Fibroblast of the conjunctiva (primary cell): ENCODE data around the gene MUS81.

Experiments
- DNase-seq: peaks from one replicate; pipeline ENCODE4 v3.0.0-alpha.2; 2010; ENCODE audit warnings: low read depth

MUS81 gene

GRCh38 chr11:65892661-65893317 lies 32.6 kb downstream of the MUS81 start:
- DNase-seq, result no peak

- no peak for DNase-seq
These were observed 33.9 kb downstream of the MUS81 start for GRCh38 chr11:65894034-65894591.

GRCh38 chr11:65895482-65895981 lies 35.3 kb downstream of the MUS81 start:
- no peak for DNase-seq

- DNase-seq, result no peak
These were observed 36.1 kb downstream of the MUS81 start for GRCh38 chr11:65896034-65896999.

GRCh38 chr11:65897020-65897471 lies 36.8 kb downstream of the MUS81 start:
- no peak for DNase-seq

GRCh38 chr11:65898656-65899355 lies 38.6 kb downstream of the MUS81 start:
- DNase-seq, result no peak

- no peak for DNase-seq
These were observed 39.3 kb downstream of the MUS81 start for GRCh38 chr11:65899356-65900124.

- DNase-seq, result peak; percentile 90
These were observed 40.1 kb downstream of the MUS81 start, which contains the start of gene FOSL1 for GRCh38 chr11:65900125-65900898. FOSL1 (minus strand) TSS chr11:65900388; CDS start chr11:65900339, 49 bp downstream.

- DNase-seq, result no peak
These were observed 40.6 kb downstream of the MUS81 start for GRCh38 chr11:65900899-65901180.

- no peak for DNase-seq
These were observed 42.8 kb downstream of the MUS81 start for GRCh38 chr11:65903068-65903481.

- DNase-seq, result no peak
These were observed 43.5 kb downstream of the MUS81 start for GRCh38 chr11:65903715-65904114.

GRCh38 chr11:65906602-65907001 lies 46.4 kb downstream of the MUS81 start:
- no peak for DNase-seq

- no peak for DNase-seq
These were observed 47.6 kb downstream of the MUS81 start for GRCh38 chr11:65907878-65908277.

- no peak for DNase-seq
These were observed 51.7 kb downstream of the MUS81 start for GRCh38 chr11:65911682-65912568.

- DNase-seq, result no peak
These were observed 52.6 kb downstream of the MUS81 start for GRCh38 chr11:65912845-65913244.

- no peak for DNase-seq
These were observed 55.0 kb downstream of the MUS81 start for GRCh38 chr11:65915101-65915820.

GRCh38 chr11:65915821-65916251 lies 55.6 kb downstream of the MUS81 start:
- peak; percentile 94 for DNase-seq
